ENCODE measurements around the gene CLCN6. TPM values are rescaled to one million over a fixed set of nuclear protein-coding genes. Genes with fewer than 3 reads are reported as not detected.

The CLCN6 gene
- total and polyA plus RNA-seq, 2 of the 8 experiments (the other 6 are each of a cell fraction or from before 2014, with no cell fraction given), result 15.7 to 26.0 TPM

- Histone ChIP-seq H2BK120ac (replicated peaks; ENCODE audit: low read depth, low read length) (no peak overlapping the region), H2BK20ac (ENCODE audit: low read length) (no peak overlapping the region), H3K18ac (ENCODE audit: extremely low read depth, low read length) (no peak overlapping the region), H3K4ac (replicated peaks; ENCODE audit: insufficient read length, low read depth, low read length) (no peak overlapping the region), H2BK5ac (ENCODE audit: low read depth, low read length) (no peak overlapping the region), H3K14ac (ENCODE audit: insufficient read length) (no peak overlapping the region), H3K79me2 (ENCODE audit: control insufficient read depth in 1 of 2, insufficient read depth in 2 of 2, low read length in 2 of 2) (no peaks in the 10 kb centered on the region), H4K91ac (replicated peaks; ENCODE audit: insufficient read length, low read length) (no peak overlapping the region), H2BK15ac (ENCODE audit: low read length) (no peak overlapping the region), H3K56ac (replicated peaks; ENCODE audit: insufficient read length, low read depth, low read length) (no peak overlapping the region), H4K20me1 (replicated peaks in 1 of 2; ENCODE audit: control insufficient read depth in 1 of 2, insufficient read depth in 2 of 2, low read length in 2 of 2) (peaks cover 0 to 4% of the 10 kb centered on the region in 2 experiments), H3K4me2 (ENCODE audit: insufficient read depth in 1 of 2, low read depth in 2 of 2, low read length in 2 of 2) (no peak overlapping the region), H2AK5ac (ENCODE audit: low read depth, low read length) (no peak overlapping the region), H3K27ac (ENCODE audit: low read depth, low read length) (no peak overlapping the region), H3K23ac (ENCODE audit: insufficient read length) (no peak overlapping the region), H3K9me3 (ENCODE audit: insufficient read depth in 2 of 2, low read depth in 1 of 2, low read length in 1 of 2) (no peaks in the 10 kb centered on the region), H3K4me1 (replicated peaks in 1 of 4; ENCODE audit: control insufficient read depth in 3 of 4, insufficient read depth in 4 of 4, low read length in 3 of 4) (no peaks in the 10 kb centered on the region), H4K8ac (ENCODE audit: extremely low read depth, insufficient read depth, low read length) (no peak overlapping the region), H3K27me3 (replicated peaks in 1 of 4; ENCODE audit: control insufficient read depth in 3 of 4, extremely low read depth in 1 of 4, insufficient read depth in 3 of 4, low read length in 3 of 4) (no peaks in the 10 kb centered on the region), H3K4me3 (ENCODE audit: extremely low read depth in 1 of 4, insufficient read depth in 2 of 4, low read depth in 3 of 4, low read length in 4 of 4) (no peak overlapping the region), H3K9ac (replicated peaks in 1 of 4; ENCODE audit: extremely low read depth in 1 of 4, low read depth in 3 of 4, low read length in 3 of 4) (no peak overlapping the region), H3K36me3 (ENCODE audit: control insufficient read depth in 2 of 4, insufficient read depth in 4 of 4, low read length in 3 of 4) (peaks cover 16 to 39% (median 28%) of the 10 kb centered on the region in 4 experiments), H4K5ac (ENCODE audit: insufficient read length, low read depth, low read length) (no peak overlapping the region), H3K23me2 (ENCODE audit: low read depth, low read length) (no peaks in the 10 kb centered on the region), H2AFZ (ENCODE audit: low read length) (no peak overlapping the region), H3K79me1 (ENCODE audit: low read depth, low read length) (no peaks in the 10 kb centered on the region), H2BK12ac (ENCODE audit: low read depth, low read length) (no peak overlapping the region)
- ChIA-PET CTCF (ENCODE audit: partially characterized antibody) (interaction anchor here (0.7 to 3.8 kb wide), 9 partner anchors 9 to 624 kb away, joined by 3 to 20 read pairs (median 4); partner anchors contain the start of gene NPPB), POLR2A (ENCODE audit: partially characterized antibody) (interaction anchor here (0.6 to 6.6 kb wide), 3 partner anchors 47 to 1747 kb away, joined by 3 to 49 read pairs (median 3); no protein-coding TSS in a partner anchor)
- FAIRE-seq (peak; percentile 89), DNase-seq (ENCODE audit: low read depth in 1 of 2, low spot score in 2 of 2) (no peak)
- 94% methylated on average over 5 of the region's 5 CpGs; no CpG with 5 or more reads in 1 of the 2 experiments for WGBS, 2 experiments (ENCODE audit: extremely low coverage in 1 of 2, insufficient coverage in 1 of 2, insufficient read length in 1 of 2, insufficient replicate concordance in 2 of 2, low coverage in 1 of 2, low lambda C conversion rate in 2 of 2, missing lambda C conversion rate in 1 of 2)
- peak in 1 of 3 experiments; percentile 18; a peak in 1 of 4 replicates for TF ChIP-seq CTCF (IDR thresholded peaks at IDR 0.05; ENCODE audit: control extremely low read depth in 1 of 3, insufficient read depth in 1 of 3, low read depth in 1 of 3, low read length in 3 of 3)
- no peak for TF ChIP-seq CHD1 (IDR thresholded peaks at IDR 0.05; ENCODE audit: low read depth, low read length)
- no peak for TF ChIP-seq ATF3 (IDR thresholded peaks at IDR 0.05; ENCODE audit: insufficient read depth, low read depth, low read length)
- no peak for TF ChIP-seq SRF (IDR thresholded peaks at IDR 0.05; ENCODE audit: low read depth, low read length)
- no peak for TF ChIP-seq JUND (IDR thresholded peaks at IDR 0.05; ENCODE audit: low read length)
- TF ChIP-seq FOSL1 (IDR thresholded peaks at IDR 0.05; ENCODE audit: insufficient read depth, low read depth, low read length), result no peak
- TF ChIP-seq TAF1 (IDR thresholded peaks at IDR 0.05; ENCODE audit: low read depth, low read length), result no peak
- no peak for TF ChIP-seq CBX5 (IDR thresholded peaks at IDR 0.05; ENCODE audit: low read depth, low read length)
- TF ChIP-seq SIN3A (conservative IDR thresholded peaks at IDR 0.05 in 1 of 2, IDR thresholded peaks at IDR 0.05 in 1 of 2; ENCODE audit: low read depth in 1 of 2, low read length in 2 of 2), result peak in 1 of 2 experiments; percentile 46; a peak in 1 of 4 replicates
Measured at GRCh38 chr1:11845641-11846335, 39.8 kb downstream of the CLCN6 start.
